HEK293 (cell line): ENCODE measurements around the gene MED29.

Experiments
- BCL11B ChIP-seq: fragments of 450-650 bp; formaldehyde crosslinking; IDR thresholded peaks from 2 replicates; pipeline ENCODE4 v1.5.1; 2016; ENCODE audit warnings: low read depth, missing biosample characterization, missing genetic modification characterization
- FEZF1 ChIP-seq: fragments of 450-650 bp; formaldehyde crosslinking; IDR thresholded peaks from 2 replicates; pipeline ENCODE4 v1.5.1; 2016; ENCODE audit warnings: missing biosample characterization, missing genetic modification characterization
- GLI2 ChIP-seq: fragments of 450-650 bp; formaldehyde crosslinking; IDR thresholded peaks from 2 replicates; pipeline ENCODE4; 2017; ENCODE audit warnings: missing biosample characterization, missing genetic modification characterization, low read depth, borderline replicate concordance
- GLIS2 ChIP-seq: fragments of 450-650 bp; formaldehyde crosslinking; IDR thresholded peaks from 2 replicates; pipeline ENCODE4 v1.5.1; 2016; ENCODE audit warnings: missing biosample characterization, missing genetic modification characterization
- HOXC10 ChIP-seq: sonication (generic); formaldehyde crosslinking; IDR thresholded peaks from 2 replicates; pipeline ENCODE4 v1.8.1; 2023; ENCODE audit warnings: mild to moderate bottlenecking, missing genetic modification reagents
- KLF7 ChIP-seq: fragments of 450-650 bp; formaldehyde crosslinking; IDR thresholded peaks from 2 replicates; pipeline ENCODE4 v1.5.1; 2016; ENCODE audit warnings: missing biosample characterization, missing genetic modification characterization, borderline replicate concordance
- KLF8 ChIP-seq: fragments of 450-650 bp; formaldehyde crosslinking; IDR thresholded peaks from 2 replicates; pipeline ENCODE4 v1.5.1; 2016; ENCODE audit warnings: missing biosample characterization, missing genetic modification characterization
- MEIS1 ChIP-seq: sonication (generic); formaldehyde crosslinking; IDR thresholded peaks from 2 replicates; pipeline ENCODE4 v1.8.1; 2022; ENCODE audit warnings: missing genetic modification reagents, mild to moderate bottlenecking, borderline replicate concordance
- SCRT2 ChIP-seq: fragments of 450-650 bp; formaldehyde crosslinking; IDR thresholded peaks from 2 replicates; pipeline ENCODE4 v1.5.1; 2016; ENCODE audit warnings: missing biosample characterization, missing genetic modification characterization
- SP2 ChIP-seq: fragments of 450-650 bp; formaldehyde crosslinking; IDR thresholded peaks from 2 replicates; pipeline ENCODE4 v1.5.1; 2016; ENCODE audit warnings: missing biosample characterization, missing genetic modification characterization
- ZBTB8A ChIP-seq: fragments of 450-650 bp; formaldehyde crosslinking; IDR thresholded peaks from 2 replicates; pipeline ENCODE4 v1.5.1; 2016; ENCODE audit warnings: missing biosample characterization, missing genetic modification characterization
- ZEB2 ChIP-seq: fragments of 450-650 bp; formaldehyde crosslinking; IDR thresholded peaks from 2 replicates; pipeline ENCODE4 v1.5.1; 2016; ENCODE audit warnings: missing biosample characterization, missing genetic modification characterization
- ZNF10 ChIP-seq: fragments of 450-650 bp; formaldehyde crosslinking; IDR thresholded peaks from 2 replicates; pipeline ENCODE4 v1.5.1; 2017; ENCODE audit warnings: missing biosample characterization, missing genetic modification characterization
- ZNF133 ChIP-seq: fragments of 450-650 bp; formaldehyde crosslinking; IDR thresholded peaks from 2 replicates; pipeline ENCODE4 v1.5.1; 2016; ENCODE audit warnings: missing biosample characterization, missing genetic modification characterization
- ZNF184 ChIP-seq: fragments of 450-650 bp; IDR thresholded peaks from 2 replicates; pipeline ENCODE4 v1.5.1; 2018; ENCODE audit warnings: missing biosample characterization, mild to moderate bottlenecking, missing genetic modification characterization
- ZNF23 ChIP-seq: fragments of 450-650 bp; formaldehyde crosslinking; IDR thresholded peaks from 2 replicates; pipeline ENCODE4 v1.5.1; 2016; ENCODE audit warnings: missing biosample characterization, missing genetic modification characterization, borderline replicate concordance
- ZNF24 ChIP-seq: fragments of 450-650 bp; formaldehyde crosslinking; IDR thresholded peaks from 2 replicates; pipeline ENCODE4 v1.5.1; 2016; ENCODE audit warnings: missing biosample characterization, missing genetic modification characterization
- ZNF266 ChIP-seq: fragments of 450-650 bp; formaldehyde crosslinking; IDR thresholded peaks from 2 replicates; pipeline ENCODE4 v1.5.1; 2016; ENCODE audit warnings: missing biosample characterization, missing genetic modification characterization, low read depth
- ZNF37A ChIP-seq: fragments of 450-650 bp; IDR thresholded peaks from 2 replicates; pipeline ENCODE4 v1.5.1; 2018; ENCODE audit warnings: missing biosample characterization, missing genetic modification characterization
- ZNF394 ChIP-seq: fragments of 450-650 bp; formaldehyde crosslinking; IDR thresholded peaks from 2 replicates; pipeline ENCODE4 v1.5.1; 2016; ENCODE audit warnings: missing biosample characterization, missing genetic modification characterization, mild to moderate bottlenecking, moderate library complexity, borderline replicate concordance
- ZNF433 ChIP-seq: fragments of 450-650 bp; formaldehyde crosslinking; IDR thresholded peaks from 2 replicates; pipeline ENCODE4 v1.5.1; 2016; ENCODE audit warnings: missing biosample characterization, missing genetic modification characterization, low read depth
- ZNF514 ChIP-seq: fragments of 450-650 bp; formaldehyde crosslinking; IDR thresholded peaks from 2 replicates; pipeline ENCODE4 v1.5.1; 2016; ENCODE audit warnings: missing biosample characterization, missing genetic modification characterization
- ZNF555 ChIP-seq: fragments of 450-650 bp; formaldehyde crosslinking; conservative IDR thresholded peaks from 2 replicates; pipeline ENCODE4 v1.5.1; 2017; ENCODE audit warnings: missing biosample characterization, mild to moderate bottlenecking, missing genetic modification characterization, inconsistent platforms
- ZNF560 ChIP-seq: fragments of 450-650 bp; formaldehyde crosslinking; IDR thresholded peaks from 2 replicates; pipeline ENCODE4 v1.5.1; 2017; ENCODE audit warnings: missing biosample characterization, missing genetic modification characterization, borderline replicate concordance
- ZNF571 ChIP-seq: fragments of 450-650 bp; formaldehyde crosslinking; IDR thresholded peaks from 2 replicates; pipeline ENCODE4 v1.5.0; 2017; ENCODE audit warnings: missing biosample characterization, missing genetic modification characterization
- ZNF629 ChIP-seq: fragments of 450-650 bp; formaldehyde crosslinking; IDR thresholded peaks from 2 replicates; pipeline ENCODE4 v1.5.1; 2017; ENCODE audit warnings: missing biosample characterization, missing genetic modification characterization
- ZNF768 ChIP-seq: fragments of 450-650 bp; formaldehyde crosslinking; IDR thresholded peaks from 2 replicates; pipeline ENCODE4 v1.5.1; 2018; ENCODE audit warnings: missing biosample characterization, mild to moderate bottlenecking, missing genetic modification characterization
- ZSCAN23 ChIP-seq: fragments of 450-650 bp; formaldehyde crosslinking; IDR thresholded peaks from 2 replicates; pipeline ENCODE4 v1.5.1; 2016; ENCODE audit warnings: missing biosample characterization, missing genetic modification characterization
- TF ChIP-seq, protein P1 (sequence below): fragments of 450-650 bp; formaldehyde crosslinking; IDR thresholded peaks from 2 replicates; pipeline ENCODE4 v1.5.1; 2016; ENCODE audit warnings: missing biosample characterization, missing genetic modification characterization
- TF ChIP-seq, protein P2 (sequence below): fragments of 450-650 bp; formaldehyde crosslinking; IDR thresholded peaks from 2 replicates; pipeline ENCODE4 v1.5.1; 2016; ENCODE audit warnings: missing biosample characterization, missing genetic modification characterization, low read depth
- TF ChIP-seq, protein P3 (sequence below): fragments of 450-650 bp; formaldehyde crosslinking; IDR thresholded peaks from 2 replicates; pipeline ENCODE4 v1.5.1; 2016; ENCODE audit warnings: missing biosample characterization, missing genetic modification characterization
- TF ChIP-seq, protein P4 (sequence below): fragments of 450-650 bp; formaldehyde crosslinking; IDR thresholded peaks from 2 replicates; pipeline ENCODE4 v1.5.1; 2016; ENCODE audit warnings: missing biosample characterization, missing genetic modification characterization
- TF ChIP-seq, protein P5 (sequence below): fragments of 450-650 bp; formaldehyde crosslinking; IDR thresholded peaks from 2 replicates; pipeline ENCODE4 v1.5.1; 2016; ENCODE audit warnings: missing biosample characterization, missing genetic modification characterization

MED29 gene

DNA sequence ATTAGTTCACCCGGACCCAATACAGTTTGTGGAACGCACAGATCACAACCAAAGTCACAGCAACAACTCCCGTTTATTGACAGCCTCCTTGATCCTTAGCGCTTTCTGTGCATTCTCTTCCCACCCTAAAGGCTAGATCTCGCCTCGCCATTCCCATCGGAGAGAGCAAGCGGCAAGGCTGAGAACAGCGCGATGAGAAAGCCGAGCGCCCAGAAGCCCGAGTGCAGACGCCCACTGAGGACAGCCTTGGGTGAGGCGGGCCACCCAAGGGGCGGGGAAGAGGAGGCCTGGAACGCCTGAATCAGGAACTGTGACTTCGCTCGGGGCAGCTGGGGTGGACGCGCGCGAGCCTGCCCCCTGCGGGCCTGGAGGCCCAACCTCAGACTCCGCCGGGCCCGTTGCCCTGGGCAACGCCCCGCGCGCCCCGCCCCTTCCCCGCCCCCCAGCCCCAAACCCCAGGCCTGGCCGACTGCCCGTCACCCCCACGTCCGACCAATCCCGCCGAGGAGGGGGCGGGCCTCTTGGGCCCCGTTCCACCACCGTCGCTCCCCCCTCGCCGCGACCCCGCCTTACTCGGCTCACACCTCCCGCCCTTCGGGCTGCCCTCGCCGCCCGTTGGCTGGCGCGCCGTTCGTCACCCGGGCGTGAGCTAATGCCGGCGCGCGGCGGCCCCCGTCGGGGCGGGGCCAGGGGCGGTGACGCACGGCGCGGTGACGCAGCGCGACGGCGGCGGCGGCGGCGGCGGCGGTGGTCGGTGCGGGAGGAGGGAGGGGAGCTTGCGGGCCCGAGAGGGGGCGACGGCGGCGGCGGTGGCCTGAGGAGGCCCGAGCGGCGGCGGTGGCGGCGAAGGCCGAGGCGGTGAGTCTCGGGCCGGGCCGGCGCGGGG lies 49.2 kb upstream of the MED29 start, which contains the start of gene SAMD4B (continued):
- no peak for TF ChIP-seq FEZF1 (tag by site-specific recombination)
- TF ChIP-seq, protein P1, sequence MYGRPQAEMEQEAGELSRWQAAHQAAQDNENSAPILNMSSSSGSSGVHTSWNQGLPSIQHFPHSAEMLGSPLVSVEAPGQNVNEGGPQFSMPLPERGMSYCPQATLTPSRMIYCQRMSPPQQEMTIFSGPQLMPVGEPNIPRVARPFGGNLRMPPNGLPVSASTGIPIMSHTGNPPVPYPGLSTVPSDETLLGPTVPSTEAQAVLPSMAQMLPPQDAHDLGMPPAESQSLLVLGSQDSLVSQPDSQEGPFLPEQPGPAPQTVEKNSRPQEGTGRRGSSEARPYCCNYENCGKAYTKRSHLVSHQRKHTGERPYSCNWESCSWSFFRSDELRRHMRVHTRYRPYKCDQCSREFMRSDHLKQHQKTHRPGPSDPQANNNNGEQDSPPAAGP (tag by site-specific recombination), result peak; percentile 97
- TF ChIP-seq, protein P2, sequence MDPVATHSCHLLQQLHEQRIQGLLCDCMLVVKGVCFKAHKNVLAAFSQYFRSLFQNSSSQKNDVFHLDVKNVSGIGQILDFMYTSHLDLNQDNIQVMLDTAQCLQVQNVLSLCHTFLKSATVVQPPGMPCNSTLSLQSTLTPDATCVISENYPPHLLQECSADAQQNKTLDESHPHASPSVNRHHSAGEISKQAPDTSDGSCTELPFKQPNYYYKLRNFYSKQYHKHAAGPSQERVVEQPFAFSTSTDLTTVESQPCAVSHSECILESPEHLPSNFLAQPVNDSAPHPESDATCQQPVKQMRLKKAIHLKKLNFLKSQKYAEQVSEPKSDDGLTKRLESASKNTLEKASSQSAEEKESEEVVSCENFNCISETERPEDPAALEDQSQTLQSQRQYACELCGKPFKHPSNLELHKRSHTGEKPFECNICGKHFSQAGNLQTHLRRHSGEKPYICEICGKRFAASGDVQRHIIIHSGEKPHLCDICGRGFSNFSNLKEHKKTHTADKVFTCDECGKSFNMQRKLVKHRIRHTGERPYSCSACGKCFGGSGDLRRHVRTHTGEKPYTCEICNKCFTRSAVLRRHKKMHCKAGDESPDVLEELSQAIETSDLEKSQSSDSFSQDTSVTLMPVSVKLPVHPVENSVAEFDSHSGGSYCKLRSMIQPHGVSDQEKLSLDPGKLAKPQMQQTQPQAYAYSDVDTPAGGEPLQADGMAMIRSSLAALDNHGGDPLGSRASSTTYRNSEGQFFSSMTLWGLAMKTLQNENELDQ (tag by site-specific recombination), result no peak
- peak; percentile 98 for TF ChIP-seq GLIS2 (tag by site-specific recombination)
- TF ChIP-seq ZNF266 (tag by site-specific recombination), result no peak
- TF ChIP-seq, protein P3, sequence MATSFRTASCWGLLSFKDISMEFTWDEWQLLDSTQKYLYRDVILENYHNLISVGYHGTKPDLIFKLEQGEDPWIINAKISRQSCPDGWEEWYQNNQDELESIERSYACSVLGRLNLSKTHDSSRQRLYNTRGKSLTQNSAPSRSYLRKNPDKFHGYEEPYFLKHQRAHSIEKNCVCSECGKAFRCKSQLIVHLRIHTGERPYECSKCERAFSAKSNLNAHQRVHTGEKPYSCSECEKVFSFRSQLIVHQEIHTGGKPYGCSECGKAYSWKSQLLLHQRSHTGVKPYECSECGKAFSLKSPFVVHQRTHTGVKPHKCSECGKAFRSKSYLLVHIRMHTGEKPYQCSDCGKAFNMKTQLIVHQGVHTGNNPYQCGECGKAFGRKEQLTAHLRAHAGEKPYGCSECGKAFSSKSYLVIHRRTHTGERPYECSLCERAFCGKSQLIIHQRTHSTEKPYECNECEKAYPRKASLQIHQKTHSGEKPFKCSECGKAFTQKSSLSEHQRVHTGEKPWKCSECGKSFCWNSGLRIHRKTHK, result no peak
- peak; percentile 50; the same call in 1 of the 2 replicates for TF ChIP-seq ZNF768 (tag by site-specific recombination)
- TF ChIP-seq HOXC10 (CRISPR knock-in tag), result no peak
- no peak for TF ChIP-seq ZNF133 (tag by site-specific recombination)
- peak; percentile 84; the same call in 1 of the 2 replicates for TF ChIP-seq BCL11B (tag by site-specific recombination)
- TF ChIP-seq ZNF433 (tag by site-specific recombination), result no peak
- no peak; the same call in 1 of the 2 replicates for TF ChIP-seq ZNF23 (tag by site-specific recombination)
- TF ChIP-seq, protein P4, sequence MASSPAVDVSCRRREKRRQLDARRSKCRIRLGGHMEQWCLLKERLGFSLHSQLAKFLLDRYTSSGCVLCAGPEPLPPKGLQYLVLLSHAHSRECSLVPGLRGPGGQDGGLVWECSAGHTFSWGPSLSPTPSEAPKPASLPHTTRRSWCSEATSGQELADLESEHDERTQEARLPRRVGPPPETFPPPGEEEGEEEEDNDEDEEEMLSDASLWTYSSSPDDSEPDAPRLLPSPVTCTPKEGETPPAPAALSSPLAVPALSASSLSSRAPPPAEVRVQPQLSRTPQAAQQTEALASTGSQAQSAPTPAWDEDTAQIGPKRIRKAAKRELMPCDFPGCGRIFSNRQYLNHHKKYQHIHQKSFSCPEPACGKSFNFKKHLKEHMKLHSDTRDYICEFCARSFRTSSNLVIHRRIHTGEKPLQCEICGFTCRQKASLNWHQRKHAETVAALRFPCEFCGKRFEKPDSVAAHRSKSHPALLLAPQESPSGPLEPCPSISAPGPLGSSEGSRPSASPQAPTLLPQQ (tag by site-specific recombination), result peak; percentile 95
- no peak for TF ChIP-seq GLI2 (tag by site-specific recombination)
- TF ChIP-seq KLF7, result peak; percentile 94
- peak; percentile 89 for TF ChIP-seq ZNF10 (tag by site-specific recombination)
- TF ChIP-seq ZNF184 (tag by site-specific recombination), result no peak
- no peak for TF ChIP-seq ZNF555 (tag by site-specific recombination)
- TF ChIP-seq, protein P5, sequence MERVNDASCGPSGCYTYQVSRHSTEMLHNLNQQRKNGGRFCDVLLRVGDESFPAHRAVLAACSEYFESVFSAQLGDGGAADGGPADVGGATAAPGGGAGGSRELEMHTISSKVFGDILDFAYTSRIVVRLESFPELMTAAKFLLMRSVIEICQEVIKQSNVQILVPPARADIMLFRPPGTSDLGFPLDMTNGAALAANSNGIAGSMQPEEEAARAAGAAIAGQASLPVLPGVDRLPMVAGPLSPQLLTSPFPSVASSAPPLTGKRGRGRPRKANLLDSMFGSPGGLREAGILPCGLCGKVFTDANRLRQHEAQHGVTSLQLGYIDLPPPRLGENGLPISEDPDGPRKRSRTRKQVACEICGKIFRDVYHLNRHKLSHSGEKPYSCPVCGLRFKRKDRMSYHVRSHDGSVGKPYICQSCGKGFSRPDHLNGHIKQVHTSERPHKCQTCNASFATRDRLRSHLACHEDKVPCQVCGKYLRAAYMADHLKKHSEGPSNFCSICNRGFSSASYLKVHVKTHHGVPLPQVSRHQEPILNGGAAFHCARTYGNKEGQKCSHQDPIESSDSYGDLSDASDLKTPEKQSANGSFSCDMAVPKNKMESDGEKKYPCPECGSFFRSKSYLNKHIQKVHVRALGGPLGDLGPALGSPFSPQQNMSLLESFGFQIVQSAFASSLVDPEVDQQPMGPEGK (tag by site-specific recombination), result peak; percentile 95
- TF ChIP-seq ZBTB8A (tag by site-specific recombination), result peak; percentile 100
- TF ChIP-seq ZNF571 (tag by site-specific recombination), result no peak
- no peak for TF ChIP-seq MEIS1 (CRISPR knock-in tag)
- TF ChIP-seq KLF8, result peak; percentile 100
- peak; percentile 90 for TF ChIP-seq ZNF629 (tag by site-specific recombination)
- TF ChIP-seq ZNF514 (tag by site-specific recombination), result no peak
- TF ChIP-seq ZEB2 (tag by site-specific recombination), result peak; percentile 87
- no peak for TF ChIP-seq ZNF37A (tag by site-specific recombination)
- TF ChIP-seq SCRT2 (tag by site-specific recombination), result peak; percentile 70; the same call in 1 of the 2 replicates
- peak; percentile 93 for TF ChIP-seq SP2 (tag by site-specific recombination)
- TF ChIP-seq ZSCAN23 (tag by site-specific recombination), result peak; percentile 91
- peak; percentile 88; the same call in 1 of the 2 replicates for TF ChIP-seq ZNF394 (tag by site-specific recombination)
- TF ChIP-seq ZNF24 (tag by site-specific recombination), result peak; percentile 95
- no peak for TF ChIP-seq ZNF560 (tag by site-specific recombination)
